NCI-H2227 (cell line): ENCODE results near the gene NR3C1.

Experiments
- DNase-seq: peaks from one replicate; lab custom pipeline; 2025; ENCODE audit not compliant: unreplicated experiment; lab: John Stamatoyannopoulos, UW

The NR3C1 gene

DNA sequence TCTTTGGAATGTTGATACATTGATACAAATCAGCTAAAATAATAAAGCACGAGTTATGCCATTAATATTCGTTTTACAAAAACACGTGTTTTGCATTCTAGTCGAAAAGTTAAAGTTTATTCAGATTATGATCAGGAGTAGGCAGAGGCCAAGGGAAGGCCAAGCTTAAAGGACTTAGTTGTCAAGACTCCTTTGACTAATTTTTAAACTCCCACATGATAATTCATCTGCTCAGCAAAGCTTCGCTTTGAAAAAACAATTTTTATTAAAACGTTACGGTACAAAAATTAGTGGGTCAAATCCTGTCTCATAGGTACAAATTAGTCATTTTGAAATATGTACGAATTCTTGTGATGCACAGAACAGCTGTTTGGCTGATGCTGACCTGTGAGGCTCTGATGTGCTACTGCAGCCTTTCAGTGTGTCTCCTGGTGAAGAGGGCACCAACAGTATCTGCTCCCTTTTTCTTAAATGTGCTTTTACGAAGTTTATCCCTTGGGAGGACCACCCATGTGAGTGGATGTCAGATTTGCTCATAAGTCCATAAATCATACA lies 23.0 kb upstream of the NR3C1 start:
- no peak for DNase-seq

DNA sequence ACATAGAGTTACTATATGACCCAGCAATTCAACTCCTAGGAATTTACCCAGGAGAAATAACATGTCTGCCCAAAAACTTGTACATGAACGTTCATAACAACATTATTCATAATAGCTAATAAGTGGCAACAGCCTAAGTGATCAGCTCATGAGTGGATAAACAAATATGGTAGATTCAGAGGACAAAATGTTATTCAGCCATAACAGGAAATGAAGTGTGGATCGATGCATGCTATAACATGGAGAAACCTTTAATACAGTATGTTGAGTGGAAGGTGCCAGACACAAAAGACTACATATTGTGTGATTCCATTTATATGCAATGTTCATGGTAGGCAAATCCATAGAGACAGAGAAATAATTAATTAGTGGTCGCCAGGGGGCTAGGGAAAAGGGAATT lies 22.3 kb upstream of the NR3C1 start:
- DNase-seq: no peak

DNA sequence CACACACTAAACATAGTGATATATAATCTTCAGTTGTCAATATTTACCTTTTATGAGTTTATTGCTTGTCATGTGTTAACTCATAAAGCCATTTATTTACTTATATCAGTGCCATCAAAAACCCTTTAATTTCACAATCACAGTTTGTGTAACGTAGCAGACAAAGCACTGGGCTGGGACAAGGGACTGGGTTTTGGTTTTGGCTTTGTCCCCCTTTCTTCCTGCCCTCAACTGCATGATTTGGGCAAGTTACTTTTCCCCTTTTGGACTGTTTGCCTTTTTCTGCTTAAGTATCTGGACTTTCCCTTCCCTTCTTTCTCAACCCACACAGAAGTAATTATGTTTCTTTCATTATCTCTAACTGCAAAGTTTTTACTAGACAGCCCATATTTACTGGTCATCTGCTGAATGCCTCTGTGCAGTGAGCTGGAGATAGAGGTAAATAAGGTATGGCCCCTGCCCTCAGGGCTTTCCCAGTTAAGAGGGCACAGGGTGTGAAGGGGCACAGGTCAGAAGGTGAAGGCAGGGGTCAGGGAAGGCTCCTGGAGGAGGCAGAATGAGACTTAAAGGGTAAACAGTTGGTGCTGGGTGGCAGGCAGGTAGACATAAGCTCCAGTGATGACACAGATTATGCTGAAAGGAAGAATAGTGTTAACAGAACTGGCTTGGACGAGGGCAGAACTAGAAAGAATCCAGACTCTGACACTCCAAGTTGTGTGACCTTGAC lies 14.8 kb upstream of the NR3C1 start:
- no peak for DNase-seq

DNA sequence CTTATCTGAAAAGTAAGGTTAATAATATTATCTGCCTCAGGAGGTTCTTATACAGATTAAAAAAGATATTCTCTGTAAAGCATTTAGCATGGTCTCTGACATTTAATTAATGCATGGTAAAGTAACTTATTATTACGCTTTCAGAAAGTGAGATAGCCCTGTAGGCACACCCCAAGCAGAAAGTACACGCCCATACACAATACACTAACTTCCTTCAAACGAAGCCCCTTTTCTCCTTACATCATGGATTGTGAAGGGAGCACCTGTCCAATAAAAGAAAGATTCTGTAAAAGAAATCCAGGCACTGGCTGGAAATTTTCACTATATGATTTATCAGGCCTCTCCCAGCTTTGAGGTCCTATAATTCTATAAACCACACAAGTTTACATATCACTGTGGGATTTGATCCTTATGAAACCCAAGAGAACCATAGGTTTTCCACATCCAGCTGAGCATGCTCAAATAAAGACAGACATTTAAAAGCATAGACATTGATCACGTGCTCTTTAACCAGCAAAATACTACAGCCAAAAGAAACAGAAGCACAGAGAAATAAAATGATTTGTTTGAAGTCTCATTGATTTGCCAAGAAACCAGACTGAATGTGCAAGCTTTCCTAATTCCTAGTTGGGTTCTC lies 14.1 kb upstream of the NR3C1 start:
- no peak for DNase-seq

DNA sequence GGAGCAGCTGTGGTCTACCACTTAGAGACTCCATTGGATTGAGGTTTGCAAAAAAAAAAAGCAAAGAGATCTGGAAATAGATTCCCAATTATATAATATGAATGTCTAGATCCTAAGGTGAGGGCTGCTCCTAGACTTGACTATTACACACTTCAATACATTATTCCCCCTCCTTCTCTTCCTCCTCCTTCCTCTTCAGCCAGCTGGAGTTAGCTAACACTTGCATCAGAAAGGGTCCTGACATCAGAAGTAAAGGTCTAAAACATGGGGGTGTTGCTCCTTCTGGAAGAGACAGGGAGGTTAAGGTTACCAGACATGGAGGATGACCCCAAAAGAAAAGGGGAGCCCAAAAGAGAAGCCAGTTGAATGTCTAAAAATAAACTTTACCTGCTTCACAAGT lies 12.9 kb upstream of the NR3C1 start:
- no peak for DNase-seq

DNA sequence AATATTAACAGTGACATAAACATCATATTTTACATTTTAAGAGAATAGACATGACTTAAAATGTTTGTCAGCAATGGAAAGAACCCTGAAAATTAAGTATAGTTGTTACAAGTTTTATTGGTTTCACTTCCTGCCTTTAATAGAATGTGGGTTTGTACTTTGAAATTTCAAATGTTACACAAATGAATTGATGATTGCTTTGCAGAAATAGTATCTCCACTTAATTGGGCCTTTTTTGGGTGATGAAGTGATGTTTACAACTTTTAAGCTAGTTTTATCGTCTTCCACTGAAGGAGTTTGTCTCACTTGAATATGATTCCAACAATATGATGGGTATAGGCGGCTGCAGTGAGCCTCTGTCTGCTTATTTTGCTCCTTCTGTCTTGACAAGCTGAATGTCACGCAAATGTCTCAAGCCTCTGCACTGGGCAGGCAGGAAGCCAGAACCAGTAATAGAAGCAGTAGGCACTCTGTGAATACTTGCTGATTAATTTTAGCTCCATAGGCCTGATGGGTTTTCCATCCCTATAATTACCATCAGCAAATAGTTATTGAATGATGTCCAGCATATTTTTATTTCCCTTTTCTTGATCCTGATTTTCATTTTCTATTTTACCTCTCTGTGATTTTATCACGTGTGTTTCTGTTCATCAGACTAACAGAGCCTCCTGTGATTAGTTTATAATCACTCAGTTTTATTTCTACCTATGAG lies 10.6 kb upstream of the NR3C1 start:
- no peak for DNase-seq

DNA sequence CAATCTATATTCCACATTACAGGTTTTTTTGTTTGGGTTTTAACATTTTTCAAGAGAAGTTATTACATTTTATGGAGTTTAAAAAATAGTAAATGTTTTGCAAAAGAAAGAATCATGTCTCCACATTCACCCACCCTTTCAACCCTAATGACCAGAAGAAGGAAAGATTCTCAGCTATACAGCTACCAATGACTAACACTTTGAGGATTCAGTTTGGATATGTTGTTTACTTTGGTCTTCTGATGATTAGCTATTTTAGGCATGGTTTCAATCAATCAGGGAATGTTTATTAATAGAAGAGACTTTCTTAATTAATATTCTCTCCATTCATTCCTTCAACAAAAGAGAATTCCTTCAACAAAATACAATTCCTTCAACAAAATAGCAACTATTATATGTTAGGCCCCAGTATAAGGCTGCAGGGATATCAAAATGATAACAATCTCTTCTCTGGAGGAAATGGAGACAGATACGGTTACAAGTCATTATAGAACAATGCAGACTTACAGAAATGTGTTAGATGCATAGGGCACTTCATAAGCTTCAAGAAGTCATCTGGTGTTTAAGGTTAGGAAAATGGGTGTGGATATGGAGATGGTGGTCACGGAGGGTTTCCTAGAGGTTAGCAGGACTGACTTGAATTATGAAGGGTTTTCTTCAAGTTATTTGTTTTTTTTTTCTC lies 9.3 kb upstream of the NR3C1 start:
- no peak for DNase-seq

DNA sequence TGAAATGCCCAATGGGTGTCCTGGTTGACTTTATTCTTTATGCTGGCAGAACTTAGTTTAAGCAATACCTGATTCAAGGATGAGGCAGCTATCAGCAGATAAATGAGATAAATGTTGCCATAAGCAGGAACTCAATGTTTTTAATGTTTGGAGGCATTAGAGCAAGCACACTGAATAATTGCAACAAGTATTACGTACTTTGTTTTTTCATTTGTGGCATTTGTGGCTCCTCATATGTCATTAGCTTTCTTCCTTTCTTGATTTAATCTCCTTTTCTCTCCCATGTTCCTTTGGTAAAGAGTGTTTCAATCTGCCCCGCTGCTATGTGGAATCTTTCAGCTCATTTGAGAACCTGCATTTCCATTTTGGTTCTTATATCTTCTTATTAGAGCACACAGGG lies 6.4 kb upstream of the NR3C1 start:
- no peak for DNase-seq

DNA sequence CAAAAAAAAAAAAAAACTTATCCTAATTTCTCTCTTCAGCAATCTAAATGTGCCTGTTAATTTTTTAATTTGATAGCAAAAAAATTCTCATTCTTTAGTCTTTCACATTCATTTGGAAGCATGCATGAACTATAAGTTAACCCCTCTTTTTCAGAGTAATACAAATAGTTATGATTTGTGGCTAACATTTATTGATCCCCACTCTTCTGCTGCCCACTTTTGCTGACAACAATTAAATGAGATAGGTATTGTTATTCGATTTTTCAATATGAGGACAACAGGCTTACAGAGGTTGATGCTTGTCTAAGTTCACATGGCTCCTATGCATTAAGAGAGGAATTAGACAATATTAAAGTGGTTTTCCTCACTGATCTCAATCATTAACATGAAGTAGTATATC lies 2.9 kb upstream of the NR3C1 start:
- DNase-seq: no peak

DNA sequence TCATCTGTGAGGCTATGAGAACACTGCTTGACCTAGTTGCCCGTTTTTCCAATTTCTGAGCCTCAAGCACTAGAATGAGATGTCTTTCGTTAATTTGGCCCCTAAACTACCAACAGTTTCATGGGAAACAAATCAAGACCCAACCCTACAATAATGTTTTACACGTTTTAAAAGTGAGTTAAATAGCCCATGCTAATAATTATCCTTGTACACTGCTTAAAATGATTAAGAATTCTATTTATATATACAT lies 2.3 kb upstream of the NR3C1 start:
- DNase-seq: no peak

DNA sequence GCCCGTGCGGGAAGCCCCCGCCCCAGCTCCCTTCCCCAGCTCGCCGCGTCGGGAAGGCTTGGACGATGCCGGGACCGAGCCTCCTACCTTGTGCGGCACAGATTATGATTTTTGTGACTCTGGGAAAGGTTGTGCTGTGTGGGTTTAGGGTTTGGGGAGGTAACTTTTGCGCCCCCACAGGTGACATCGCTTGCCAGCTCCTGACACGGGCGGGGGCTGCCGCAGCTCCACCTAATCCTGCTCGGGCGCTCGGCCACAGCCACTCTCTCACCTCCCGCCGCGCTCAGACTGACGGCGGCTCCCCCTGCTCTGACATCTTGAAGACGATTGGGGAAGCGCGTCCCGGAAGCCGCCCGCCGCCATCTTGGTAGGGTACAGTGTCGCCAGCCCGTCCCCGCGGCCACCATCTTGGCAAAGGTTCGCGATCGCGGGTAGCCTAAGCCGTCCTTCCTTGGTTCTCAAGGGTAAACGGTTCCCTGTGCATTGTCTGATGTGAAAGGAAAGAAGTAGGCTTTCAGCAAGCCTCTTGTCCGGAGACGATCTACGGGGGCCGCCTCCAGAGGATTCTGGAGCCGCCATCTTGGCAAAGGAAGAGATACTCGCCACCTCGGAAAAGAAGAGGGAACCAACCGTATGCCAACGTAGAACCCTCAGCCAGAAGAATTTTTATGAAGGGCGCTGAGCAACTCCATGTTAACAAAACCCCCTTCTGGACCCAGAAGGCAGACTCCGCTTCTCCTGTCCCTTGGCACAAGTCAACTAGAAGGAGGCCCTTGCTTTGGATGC lies 1.8 kb upstream of the NR3C1 start:
- DNase-seq: peak; percentile 87

DNA sequence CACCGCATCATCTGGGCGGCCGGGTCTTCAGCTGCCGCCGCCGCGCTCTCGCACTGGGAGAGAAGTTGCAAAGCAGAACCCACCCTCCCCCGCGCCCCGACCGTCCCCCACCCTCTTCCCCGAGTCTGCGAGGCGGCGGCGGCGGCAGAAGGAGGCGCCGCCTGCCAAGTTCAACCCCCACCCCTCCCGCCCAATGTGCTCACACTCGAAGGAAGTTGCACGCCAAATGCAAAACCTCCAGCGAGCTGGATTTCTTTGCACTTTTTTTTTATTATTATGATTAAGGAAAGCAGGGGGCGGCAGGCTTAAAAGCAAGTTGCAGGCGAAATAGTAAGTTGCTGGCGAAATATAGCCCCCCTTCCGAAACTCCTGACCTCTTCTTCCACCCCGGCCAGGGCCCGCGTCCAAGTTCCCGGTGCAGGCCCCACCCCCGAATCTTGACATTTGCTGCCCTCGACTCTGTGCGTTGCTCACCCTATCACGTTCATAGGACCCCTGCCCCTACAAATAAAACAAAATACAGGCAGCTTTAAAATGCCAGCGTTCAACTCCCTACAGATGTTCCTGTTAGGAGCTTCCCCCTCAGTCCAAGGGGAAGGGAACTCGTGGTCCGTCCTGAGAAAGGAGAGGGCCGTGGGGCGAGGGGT lies 1.1 kb upstream of the NR3C1 start:
- DNase-seq: peak; percentile 72

DNA sequence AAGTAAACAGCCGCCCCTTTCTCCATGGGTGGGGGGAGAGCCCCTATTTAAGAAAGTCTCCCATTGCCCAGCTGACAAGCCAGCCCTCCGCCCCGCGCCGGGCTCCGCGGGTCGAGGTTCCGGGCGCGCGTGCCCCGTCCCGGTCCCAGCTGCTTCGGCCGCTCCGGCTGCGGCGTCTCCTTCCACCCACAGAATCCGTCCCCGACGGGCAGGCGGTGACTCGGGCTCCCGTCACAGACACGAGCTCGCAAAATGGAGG lies 223 bp downstream of the NR3C1 start:
- DNase-seq: peak; percentile 60

DNA sequence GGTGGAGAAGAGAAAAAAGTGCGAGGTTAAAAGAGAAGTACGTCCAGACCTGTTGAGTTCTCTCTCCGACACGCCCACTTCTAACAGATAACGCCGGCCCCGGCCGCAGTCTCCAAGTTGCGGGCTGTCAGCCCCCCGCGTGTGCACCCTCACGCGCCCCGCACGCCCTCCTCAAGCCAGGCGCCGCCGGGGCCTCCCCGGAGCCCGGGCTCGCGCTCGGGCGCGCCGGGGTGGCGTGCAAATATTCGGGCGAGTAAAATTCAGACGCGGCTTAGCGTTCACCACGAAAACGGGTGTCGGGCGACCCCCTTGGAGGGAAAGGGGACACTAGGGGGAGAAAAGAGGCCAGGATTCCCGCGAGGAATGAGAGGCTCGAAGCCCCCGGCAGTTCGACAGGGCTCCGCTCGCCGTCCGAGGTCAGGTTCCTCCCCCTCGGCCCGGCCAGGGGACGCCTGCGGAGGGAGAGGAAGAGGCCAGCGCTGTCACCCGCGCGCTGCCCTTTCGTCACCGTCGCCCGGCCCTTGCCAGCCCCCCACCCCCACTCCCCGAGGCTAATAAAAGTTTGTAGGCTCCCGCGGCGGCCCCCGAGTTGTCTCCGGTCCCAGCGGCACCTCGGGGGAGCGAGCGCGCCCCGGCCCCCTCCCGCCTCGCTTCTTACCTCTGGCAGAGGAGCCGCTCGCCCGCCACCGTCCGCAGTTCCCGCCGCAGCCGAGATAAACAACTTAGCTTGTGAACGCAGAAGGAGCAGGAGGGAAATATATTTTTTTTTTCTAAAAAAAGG lies 743 bp downstream of the NR3C1 start:
- peak; percentile 48 for DNase-seq

DNA sequence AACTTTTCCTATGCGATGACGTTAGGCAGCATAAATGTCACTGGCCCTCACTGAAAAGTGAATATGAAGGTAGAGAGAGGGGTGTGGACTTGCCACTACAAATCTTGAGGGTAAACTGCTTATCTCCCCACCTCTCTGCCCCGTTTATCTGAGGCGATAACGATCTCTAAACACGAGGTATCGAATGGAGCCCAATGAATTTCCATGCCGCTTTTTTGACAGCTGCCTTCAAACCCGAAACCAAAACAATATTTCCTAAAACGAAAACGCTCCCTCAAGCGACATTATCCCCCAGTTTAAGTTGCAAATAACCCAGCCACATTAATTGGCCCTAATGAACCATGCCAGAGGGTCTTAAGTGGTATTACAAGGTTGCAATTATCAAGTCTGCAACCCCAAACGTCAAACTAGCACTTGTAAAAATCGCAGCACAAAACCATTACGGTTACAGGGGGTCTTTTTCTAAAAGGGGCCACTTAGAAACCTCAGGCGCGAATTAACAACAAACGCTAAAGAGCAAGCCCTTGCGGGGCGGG lies 1.4 kb downstream of the NR3C1 start:
- DNase-seq: no peak

DNA sequence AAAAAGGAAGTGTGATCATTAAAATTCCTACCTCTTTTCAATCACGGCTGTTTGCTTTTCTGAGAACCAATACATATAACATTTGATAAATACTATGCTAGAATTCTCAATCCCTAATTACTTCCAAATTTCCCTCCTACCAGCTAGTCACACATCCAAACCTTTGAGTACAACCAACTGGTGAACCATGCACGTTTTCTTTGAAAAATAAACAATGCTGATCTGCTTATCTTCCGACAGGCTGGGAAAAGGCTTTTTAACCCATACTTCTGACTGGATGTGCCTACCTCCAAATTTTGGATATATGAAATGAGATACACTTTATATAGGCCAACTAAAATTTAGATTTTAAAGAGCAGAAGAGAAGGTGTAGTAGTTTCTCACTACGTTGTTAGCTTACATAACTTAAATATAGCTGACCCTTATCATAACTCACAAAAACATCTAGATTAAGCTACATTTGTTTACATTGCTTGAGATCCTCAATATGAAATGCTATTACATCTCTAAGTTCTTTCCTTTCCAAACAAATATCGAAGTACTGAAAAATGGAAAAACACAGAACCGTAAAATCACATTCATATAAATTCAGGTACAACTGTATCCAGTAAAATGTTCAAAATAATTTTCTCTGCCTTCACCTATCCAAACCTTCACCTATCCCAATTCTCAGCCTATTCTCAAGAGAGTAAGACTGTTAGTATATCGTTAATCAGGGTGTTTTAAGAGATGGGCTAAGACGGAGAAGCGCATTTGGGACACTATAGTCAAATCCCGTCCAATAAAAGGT lies 2.1 kb downstream of the NR3C1 start:
- DNase-seq: no peak

DNA sequence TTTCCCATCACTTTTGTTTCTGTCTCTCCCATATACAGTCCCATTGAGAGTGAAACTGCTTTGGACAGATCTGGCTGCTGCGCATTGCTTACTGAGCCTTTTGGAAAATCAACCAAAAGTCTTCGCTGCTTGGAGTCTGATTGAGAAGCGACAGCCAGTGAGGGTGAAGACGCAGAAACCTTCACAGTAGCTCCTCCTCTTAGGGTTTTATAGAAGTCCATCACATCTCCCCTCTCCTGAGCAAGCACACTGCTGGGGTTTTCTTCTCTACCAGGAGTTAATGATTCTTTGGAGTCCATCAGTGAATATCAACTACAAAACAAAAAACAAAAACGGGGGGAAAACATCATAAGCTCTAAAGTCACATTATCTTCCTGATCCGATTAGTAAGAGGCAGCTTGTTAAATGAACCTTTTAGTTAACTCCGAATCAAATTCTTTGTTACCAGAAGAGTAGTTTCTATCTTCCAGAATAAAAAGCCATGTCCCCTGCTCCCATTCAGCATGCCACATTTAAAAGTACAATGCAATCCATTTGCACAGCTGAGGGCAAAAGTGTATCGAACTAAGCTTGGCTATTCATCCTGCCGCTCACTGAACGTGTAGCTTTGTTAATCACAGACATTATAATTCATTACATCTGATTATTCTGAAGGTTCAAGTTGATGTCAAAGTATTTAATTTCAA lies 2.8 kb downstream of the NR3C1 start:
- DNase-seq: no peak
